Chondrocyte (in vitro differentiated cells): Measurements from ENCODE around the gene KAZN. TPM values are rescaled to one million over a fixed set of nuclear protein-coding genes. Genes with fewer than 3 reads are reported as not detected.

Experiments used
- DNase-seq: peaks from one replicate; pipeline ENCODE4 v3.0.0; 2021; ENCODE audit warnings: mixed read lengths, low spot score
- H3K27ac Mint-ChIP-seq: one replicate; pipeline ENCODE4 v1.8.0; 2021; ENCODE audit warnings: mild to moderate bottlenecking, moderate library complexity, mixed read lengths; ENCODE audit not compliant: unreplicated experiment
- H3K27me3 Mint-ChIP-seq: 2 replicates; pipeline ENCODE4 v1.8.0; 2021; ENCODE audit warnings: low read depth, mixed read lengths
- H3K36me3 Mint-ChIP-seq: 2 replicates; pipeline ENCODE4 v1.8.0; 2021; ENCODE audit warnings: low read depth, mixed read lengths
- H3K4me1 Mint-ChIP-seq: 2 replicates; pipeline ENCODE4 v1.8.0; 2021; ENCODE audit warnings: low read depth, mild to moderate bottlenecking, mixed read lengths
- H3K4me3 Mint-ChIP-seq: one replicate; pipeline ENCODE4 v1.8.0; 2021; ENCODE audit warnings: mild to moderate bottlenecking, moderate library complexity, mixed read lengths; ENCODE audit not compliant: unreplicated experiment
- H3K9me3 Mint-ChIP-seq: 2 replicates; pipeline ENCODE4 v1.8.0; 2021; ENCODE audit warnings: low read depth, mixed read lengths
- total RNA-seq: library from RNA; stranded (reverse); gene quantifications from 3 replicates; pipeline ENCODE4 v1.2.1, GENCODE V29; 2021
- TF ChIP-seq, protein P1 (sequence below): fragments of 200-600 bp; sonication (generic); IDR thresholded peaks from 2 replicates; pipeline ENCODE4 v1.5.0; 2021; ENCODE audit warnings: antibody characterized with exemption, mild to moderate bottlenecking, moderate library complexity

Gene KAZN
- total RNA-seq, 1 donor from 2014 or later: 29.6 TPM

DNA sequence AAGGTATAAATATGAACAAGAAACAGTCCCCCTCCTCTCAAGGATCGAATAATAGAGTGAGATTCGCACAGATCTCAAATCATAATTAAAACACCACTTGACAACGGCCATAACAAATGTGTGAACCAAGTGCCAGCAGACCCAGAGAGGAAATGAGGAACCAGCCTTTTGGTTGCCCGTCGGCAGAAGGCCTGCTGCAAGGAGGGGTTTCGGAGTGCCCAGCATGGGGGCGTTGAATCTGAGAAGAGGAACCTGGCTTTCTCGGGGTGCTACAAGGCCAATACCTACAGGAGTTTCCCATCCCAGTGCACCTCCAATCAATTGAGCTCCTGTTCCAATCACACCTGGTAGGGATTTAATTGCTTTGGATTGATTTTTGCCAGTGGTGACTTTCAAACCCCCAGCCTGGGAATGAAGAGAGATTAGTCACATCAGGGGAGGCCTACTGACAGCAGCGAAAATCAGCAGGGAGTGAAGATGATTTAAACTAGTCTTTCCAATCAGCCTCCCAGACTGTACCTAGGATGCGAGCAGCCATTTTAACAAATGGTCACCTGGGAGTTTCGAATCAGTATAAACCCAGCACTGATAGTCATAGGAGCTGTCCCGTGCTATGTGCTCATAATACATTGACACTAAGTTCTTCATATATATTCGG lies 263.8 kb downstream of the KAZN start:
- H3K27me3 Mint-ChIP-seq: peaks cover 33% of the 10 kb centered on the region
- DNase-seq: no peak
- no peak overlapping the region for H3K4me3 Mint-ChIP-seq
- TF ChIP-seq, protein P1, sequence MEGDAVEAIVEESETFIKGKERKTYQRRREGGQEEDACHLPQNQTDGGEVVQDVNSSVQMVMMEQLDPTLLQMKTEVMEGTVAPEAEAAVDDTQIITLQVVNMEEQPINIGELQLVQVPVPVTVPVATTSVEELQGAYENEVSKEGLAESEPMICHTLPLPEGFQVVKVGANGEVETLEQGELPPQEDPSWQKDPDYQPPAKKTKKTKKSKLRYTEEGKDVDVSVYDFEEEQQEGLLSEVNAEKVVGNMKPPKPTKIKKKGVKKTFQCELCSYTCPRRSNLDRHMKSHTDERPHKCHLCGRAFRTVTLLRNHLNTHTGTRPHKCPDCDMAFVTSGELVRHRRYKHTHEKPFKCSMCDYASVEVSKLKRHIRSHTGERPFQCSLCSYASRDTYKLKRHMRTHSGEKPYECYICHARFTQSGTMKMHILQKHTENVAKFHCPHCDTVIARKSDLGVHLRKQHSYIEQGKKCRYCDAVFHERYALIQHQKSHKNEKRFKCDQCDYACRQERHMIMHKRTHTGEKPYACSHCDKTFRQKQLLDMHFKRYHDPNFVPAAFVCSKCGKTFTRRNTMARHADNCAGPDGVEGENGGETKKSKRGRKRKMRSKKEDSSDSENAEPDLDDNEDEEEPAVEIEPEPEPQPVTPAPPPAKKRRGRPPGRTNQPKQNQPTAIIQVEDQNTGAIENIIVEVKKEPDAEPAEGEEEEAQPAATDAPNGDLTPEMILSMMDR: no peak
- H3K27ac Mint-ChIP-seq: no peak overlapping the region
- peaks cover 2% of the 10 kb centered on the region for H3K9me3 Mint-ChIP-seq
- H3K4me1 Mint-ChIP-seq: no peaks in the 10 kb centered on the region
- no peaks in the 10 kb centered on the region for H3K36me3 Mint-ChIP-seq

DNA sequence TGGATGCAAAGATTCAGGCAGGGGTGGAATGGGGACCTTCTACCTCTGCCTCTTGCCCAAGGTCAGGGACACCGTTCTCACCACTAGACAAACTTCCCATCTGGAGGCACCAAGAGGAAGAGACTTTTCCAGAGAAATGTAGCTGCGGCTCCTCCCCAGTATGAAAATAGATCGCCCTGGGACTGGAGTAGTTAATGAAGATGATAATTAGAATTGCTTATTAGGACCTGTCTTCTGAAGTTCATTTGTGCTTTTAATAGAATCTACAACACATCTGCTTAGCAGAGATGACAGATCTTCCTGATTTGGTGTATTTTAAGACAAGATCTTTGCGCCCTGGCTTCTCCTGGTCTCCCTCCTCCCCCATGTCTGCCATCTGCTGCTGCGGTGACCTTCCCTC lies 266.6 kb downstream of the KAZN start:
- Mint-ChIP-seq H3K4me3 (no peak overlapping the region), H3K4me1 (peaks cover 2% of the 10 kb centered on the region), H3K36me3 (no peaks in the 10 kb centered on the region), H3K27me3 (peaks cover 31% of the 10 kb centered on the region), H3K27ac (no peak overlapping the region), H3K9me3 (peaks cover 2% of the 10 kb centered on the region)
- DNase-seq: no peak
- TF ChIP-seq, protein P1: no peak

DNA sequence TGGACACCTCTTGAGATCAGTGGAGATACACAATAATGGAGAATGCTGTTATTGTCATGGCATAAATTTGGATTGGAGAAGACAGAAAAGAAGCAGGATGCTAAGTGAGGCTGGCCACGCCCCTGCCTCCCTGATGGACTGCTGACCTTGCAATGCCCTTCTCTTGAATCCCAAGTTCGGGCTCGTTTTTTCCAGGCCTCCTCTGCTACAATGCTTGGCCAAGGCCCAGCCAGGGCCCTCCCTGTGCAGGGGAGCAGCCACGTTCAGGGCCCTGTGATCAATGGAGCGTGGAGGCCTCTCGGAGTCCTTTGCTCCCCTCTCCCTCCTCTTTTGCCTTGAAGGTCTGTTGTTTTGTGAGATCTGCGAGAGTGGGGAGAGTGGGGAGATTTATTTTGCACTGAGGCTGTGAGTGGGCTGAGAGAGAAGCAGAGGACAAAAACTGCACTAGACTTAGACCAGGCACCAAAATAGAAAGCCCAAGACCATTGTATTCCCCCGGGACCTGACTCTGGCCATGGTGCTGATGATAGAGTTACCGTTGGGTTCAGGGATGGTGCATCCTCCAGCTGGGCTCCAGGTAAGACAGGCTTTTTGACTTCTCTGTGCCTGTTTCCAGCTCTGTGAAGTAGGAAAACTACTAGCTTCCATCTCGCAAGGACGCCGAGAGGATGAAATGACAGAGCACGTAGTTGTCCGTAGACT lies 268.6 kb downstream of the KAZN start:
- TF ChIP-seq, protein P1: no peak
- peaks cover 2% of the 10 kb centered on the region for H3K4me1 Mint-ChIP-seq
- no peak for DNase-seq
- peaks cover 2% of the 10 kb centered on the region for H3K9me3 Mint-ChIP-seq
- H3K36me3 Mint-ChIP-seq: no peaks in the 10 kb centered on the region
- no peak overlapping the region for H3K27ac Mint-ChIP-seq
- peaks cover 35% of the 10 kb centered on the region for H3K27me3 Mint-ChIP-seq
- no peak overlapping the region for H3K4me3 Mint-ChIP-seq

DNA sequence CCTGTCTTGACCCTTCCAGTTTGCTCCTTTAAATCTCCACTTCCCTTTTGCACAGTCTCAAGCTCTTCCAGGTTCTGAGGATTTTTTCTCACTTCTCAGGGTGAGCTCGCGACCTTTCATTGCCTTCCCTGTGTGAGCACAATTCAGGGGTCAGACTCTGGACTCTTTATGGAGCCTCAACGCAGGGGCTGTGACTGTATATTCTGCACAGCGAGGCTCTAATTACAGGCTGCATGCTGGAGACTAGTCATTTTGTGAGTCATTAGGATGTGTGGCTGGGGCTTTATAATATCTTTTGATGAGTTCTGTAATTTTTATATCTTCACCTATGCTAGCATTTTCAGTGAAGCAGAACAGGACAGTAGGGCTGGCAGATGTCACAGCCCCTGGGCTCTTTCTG lies 270.7 kb downstream of the KAZN start:
- no peak for DNase-seq
- no peak overlapping the region for H3K4me3 Mint-ChIP-seq
- H3K27me3 Mint-ChIP-seq: peaks cover 26% of the 10 kb centered on the region
- H3K27ac Mint-ChIP-seq: no peak overlapping the region
- H3K4me1 Mint-ChIP-seq: peaks cover 2% of the 10 kb centered on the region
- no peaks in the 10 kb centered on the region for H3K36me3 Mint-ChIP-seq
- TF ChIP-seq, protein P1: no peak
- H3K9me3 Mint-ChIP-seq: peaks cover 2% of the 10 kb centered on the region

DNA sequence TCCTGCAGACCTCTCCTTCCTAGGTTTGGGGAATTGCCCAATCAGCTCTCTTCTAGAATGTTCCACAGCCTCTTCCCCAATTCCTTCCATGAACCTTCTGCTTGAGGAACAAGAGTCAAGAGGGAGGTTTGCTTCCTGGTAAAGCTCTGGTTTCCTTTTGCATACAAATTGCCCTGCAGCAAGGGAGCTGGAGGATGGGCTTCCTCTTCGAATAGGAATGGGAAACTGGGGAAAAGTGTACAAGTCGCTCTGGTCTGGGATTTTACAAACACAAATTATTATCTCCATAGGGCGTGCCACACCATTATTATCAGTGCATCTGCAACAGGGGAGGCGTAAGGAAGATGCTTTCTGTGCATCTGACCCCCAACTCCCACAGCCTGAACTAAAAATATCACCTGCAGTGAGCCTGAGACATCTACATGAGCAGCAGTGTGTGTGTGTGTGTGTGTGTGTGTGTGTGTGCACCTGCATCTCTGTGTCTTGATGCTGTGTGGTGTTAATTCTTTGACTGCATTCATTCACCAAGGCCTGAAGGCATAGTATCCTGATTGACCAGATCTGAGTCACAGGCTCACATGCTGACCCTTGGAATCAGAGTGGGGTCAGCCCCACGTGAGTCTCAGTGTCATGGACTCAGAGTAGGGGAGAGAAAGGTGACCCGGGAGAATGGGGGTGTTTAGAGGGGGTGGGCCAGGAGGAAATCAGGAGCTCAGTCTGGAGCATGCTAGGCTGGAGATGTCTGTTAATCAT lies 272.9 kb downstream of the KAZN start:
- no peaks in the 10 kb centered on the region for H3K9me3 Mint-ChIP-seq
- H3K27ac Mint-ChIP-seq: no peak overlapping the region
- TF ChIP-seq, protein P1: no peak
- no peaks in the 10 kb centered on the region for H3K36me3 Mint-ChIP-seq
- no peak for DNase-seq
- H3K27me3 Mint-ChIP-seq: peaks cover 14% of the 10 kb centered on the region
- peaks cover 2% of the 10 kb centered on the region for H3K4me1 Mint-ChIP-seq
- no peak overlapping the region for H3K4me3 Mint-ChIP-seq
